ACHN (cell line): ENCODE data around the gene THSD7B.

ENCODE experiments used
- DNase-seq: peaks from one replicate; pipeline ENCODE4 v3.0.0-alpha.2; 2015
- in situ Hi-C: cut with HindIII; loops from 2 replicates; pipeline ENCODE4 v1.10.0; 2017; ENCODE audit warnings: low sequenced_read_pairs, low pct_ligation_motif_present, low pct_unique_long_range_greater_than_20kb

Gene THSD7B

GRCh38 chr2:136787970-136788369, 22.6 kb downstream of the THSD7B start:
- DNase-seq = peak; percentile 1
- in situ Hi-C loops = no loop called here

GRCh38 chr2:136796339-136796738, 31.0 kb downstream of the THSD7B start:
- DNase-seq = no peak
- in situ Hi-C loops = no loop called here

DNA sequence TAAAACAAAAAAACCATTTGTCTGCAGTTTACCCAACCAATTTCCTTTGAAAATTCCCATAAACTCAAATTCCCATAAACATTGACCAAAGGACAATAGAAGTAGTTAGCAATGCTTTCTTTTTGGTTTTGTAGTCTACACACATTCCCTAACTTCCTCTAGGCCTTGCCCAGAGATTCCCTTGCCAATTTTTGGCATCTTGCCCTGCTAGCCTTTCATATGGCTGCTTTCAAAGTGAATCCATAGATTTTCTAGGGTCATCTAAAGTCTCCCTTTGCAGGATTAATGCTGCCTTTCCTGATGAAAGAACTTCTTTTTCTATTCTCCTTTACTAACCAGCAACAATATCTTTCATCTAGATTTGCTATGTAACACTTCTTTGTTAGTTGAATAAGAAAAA, 33.4 kb downstream of the THSD7B start:
- in situ Hi-C loops = no loop called here
- DNase-seq = no peak

DNA sequence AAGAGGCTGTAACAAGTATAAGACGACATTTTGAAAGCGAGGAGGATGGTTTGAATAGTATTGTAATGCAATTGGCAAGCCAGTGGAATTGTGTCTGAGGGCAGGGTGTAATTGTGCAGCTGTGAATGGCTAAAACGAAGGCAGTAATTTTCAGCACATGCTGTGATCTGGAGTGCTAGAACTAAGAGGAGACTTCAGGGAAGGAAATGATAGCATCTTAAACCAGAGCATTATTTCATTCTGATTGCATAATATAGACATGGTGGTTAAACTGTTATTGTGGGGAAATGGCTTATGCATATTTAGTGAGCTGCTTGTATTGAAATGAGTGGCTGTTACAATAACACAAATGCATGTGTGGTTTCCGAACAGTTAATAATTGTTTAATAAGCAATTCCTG, 36.3 kb downstream of the THSD7B start:
- in situ Hi-C loops = no loop called here

GRCh38 chr2:136809998-136810397, 44.7 kb downstream of the THSD7B start:
- no peak for DNase-seq
- in situ Hi-C loops = no loop called here

More for the DNA sequence above, 36.3 kb downstream of the THSD7B start:
- DNase-seq = no peak

- in situ Hi-C loops = no loop called here
- DNase-seq = no peak
These were observed 53.5 kb downstream of the THSD7B start for GRCh38 chr2:136818839-136819238.

DNA sequence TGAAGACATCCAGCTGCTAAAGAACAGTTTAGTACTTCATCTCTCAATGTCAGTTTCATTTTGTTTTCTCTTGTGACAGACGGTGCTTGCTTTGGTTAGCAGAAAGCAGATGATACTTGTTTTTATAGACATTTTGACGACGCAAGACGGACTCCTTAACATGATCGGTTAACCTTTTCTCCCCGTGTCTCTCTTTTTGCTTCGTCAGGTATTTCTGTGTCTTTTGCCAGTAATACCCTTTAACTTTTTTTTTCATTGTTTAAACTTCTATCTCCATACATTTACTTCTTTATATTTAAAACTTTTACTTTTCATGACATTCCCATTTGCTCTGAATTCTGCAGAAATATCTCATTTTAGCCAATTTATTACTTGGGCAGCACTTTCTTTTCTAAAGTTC, 57.9 kb downstream of the THSD7B start:
- in situ Hi-C loops = no loop called here
- no peak for DNase-seq

GRCh38 chr2:136828162-136828561, 62.8 kb downstream of the THSD7B start:
- in situ Hi-C loops = no loop called here
- DNase-seq = no peak

- DNase-seq = no peak
- in situ Hi-C loops = no loop called here
These were observed 63.4 kb downstream of the THSD7B start for GRCh38 chr2:136828774-136829173.

- DNase-seq = no peak
- in situ Hi-C loops = no loop called here
These were observed 79.2 kb downstream of the THSD7B start for GRCh38 chr2:136844546-136844945.

- in situ Hi-C loops = no loop called here
- no peak for DNase-seq
These were observed 93.3 kb downstream of the THSD7B start for GRCh38 chr2:136858656-136859055.

- DNase-seq = no peak
- in situ Hi-C loops = no loop called here
These were observed 95.2 kb downstream of the THSD7B start for GRCh38 chr2:136860443-136860958.

DNA sequence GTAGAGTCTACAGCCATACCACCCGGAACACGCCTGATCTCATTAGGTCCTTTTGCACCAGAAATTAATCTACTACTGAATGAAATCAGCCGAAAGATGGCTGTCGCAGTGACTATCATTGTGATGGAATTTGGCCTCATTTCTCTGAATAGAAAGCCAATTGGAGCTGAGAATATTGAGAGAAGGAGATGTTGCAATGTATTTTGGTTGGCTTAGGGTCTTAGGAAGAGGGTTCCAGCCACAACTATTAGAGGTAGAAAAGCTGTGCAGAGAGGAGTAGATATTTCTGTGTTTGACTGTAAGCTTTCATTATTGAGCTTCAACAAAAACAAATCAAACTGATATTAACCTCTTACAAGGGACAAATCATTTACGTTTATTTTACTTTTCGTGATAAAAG, 98.1 kb downstream of the THSD7B start:
- in situ Hi-C loops = no loop called here
- no peak for DNase-seq

DNA sequence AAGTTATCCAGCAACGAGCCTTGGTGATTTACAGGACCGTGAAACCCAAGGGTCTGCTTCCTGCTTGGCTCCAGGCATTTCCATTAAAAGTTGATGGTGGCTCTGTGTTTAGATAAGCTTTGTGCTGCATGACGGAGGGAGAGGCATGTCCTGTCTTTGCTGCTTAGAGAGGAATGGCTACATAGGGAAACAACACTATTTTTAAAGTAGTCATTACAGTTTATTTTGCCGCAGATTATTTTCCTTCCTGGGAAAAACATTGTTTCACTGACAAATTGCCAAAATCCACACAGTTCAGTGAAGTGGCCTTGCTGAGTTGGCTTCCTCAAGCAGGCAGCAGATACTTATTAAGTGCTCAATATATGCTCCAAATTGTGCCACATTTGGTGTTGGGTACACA, 98.5 kb downstream of the THSD7B start:
- DNase-seq = no peak
- in situ Hi-C loops = no loop called here

- in situ Hi-C loops = no loop called here
- DNase-seq = no peak
These were observed 106.1 kb downstream of the THSD7B start for GRCh38 chr2:136871424-136871823.

DNA sequence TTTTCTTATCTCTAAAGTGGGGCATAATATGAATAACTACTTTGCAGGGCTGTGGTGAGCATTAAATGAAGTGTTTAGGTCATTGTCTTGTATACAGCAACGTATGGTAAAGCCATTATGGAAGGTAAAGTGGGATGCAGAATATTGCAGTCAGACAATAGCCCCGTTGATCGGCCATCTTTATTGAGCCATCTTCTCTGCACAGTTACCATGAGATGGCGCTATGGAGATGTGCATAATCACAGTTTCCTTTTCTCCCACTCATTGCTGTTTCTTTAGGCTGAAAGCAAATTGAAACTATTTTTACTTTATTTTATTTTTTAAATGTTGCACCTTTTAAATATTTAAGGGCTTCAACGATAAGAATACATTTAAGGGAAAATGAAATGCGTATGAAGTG, 108.9 kb downstream of the THSD7B start:
- in situ Hi-C loops = no loop called here
- peak; percentile 59 for DNase-seq

DNA sequence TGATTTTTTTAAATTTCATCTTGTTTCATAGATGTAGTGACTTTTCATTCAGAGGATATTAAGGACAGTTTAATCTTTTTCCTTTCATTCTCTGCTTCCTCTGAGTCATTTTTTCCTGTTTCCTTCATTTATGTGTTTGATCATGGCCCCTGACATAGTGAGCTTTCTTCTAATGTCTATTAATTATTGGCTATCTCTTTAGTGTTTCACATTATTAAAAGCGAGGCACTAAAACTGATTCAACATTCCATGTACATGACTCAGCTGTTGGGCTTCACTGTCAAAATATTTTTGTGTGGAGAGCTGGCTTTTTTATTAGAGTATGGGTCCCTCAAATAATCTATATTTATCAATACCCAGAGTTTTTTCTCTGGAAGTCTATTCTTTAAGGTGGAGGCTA, 125.8 kb downstream of the THSD7B start:
- in situ Hi-C loops = no loop called here
- peak; percentile 55 for DNase-seq

DNA sequence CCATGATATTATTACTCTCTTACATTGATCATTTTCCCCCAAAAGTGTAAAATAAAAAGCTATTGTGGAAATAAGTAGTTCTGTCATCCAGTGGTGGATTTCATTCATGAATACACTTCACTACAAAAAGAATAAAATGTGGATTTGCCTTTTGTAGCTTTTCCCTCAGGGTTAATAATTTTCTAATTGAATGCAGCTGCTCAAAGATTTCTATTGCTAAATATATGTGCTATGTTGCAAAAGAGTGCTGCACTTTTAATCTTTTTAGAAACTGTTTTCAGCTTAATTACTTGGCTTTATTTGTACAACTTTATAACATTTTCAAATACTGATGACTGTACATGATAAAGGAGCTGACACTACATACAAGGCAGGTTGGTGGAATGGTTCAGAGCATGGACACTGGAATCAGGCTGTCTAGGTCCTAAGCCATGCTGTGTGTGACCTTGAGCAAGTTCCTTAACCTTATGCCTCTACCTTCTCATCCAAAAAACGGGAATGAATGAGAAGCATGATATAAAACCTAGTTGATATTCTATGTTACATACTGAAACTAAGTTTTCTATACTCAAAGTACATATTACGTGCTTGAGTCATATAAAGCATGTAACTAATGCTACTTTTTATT, 128.8 kb downstream of the THSD7B start:
- DNase-seq = no peak
- in situ Hi-C loops = no loop called here

DNA sequence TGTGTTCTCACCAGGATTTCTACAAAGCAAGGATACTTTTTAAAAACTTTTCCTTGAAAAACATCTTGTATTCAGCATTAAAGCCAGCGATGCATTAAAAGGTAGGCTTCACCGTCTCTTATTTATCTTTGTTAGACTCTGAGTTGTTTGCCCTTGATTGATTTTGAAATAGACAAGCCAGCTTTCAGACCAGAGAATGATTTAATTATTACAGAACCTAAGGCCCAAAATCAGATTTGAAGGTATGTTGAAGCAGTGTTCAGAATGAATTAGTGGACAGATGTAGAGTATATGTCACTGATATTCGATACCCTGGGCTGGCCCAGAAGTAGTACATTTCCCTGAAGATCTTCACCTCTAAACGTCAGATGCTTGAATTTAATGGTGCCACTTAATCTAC, 136.4 kb downstream of the THSD7B start:
- in situ Hi-C loops = no loop called here
- no peak for DNase-seq

- in situ Hi-C loops = no loop called here
These were observed 140.4 kb downstream of the THSD7B start for GRCh38 chr2:136905779-136906178.

GRCh38 chr2:136909777-136910176, 144.4 kb downstream of the THSD7B start:
- DNase-seq = peak; percentile 88

More at GRCh38 chr2:136905779-136906178, 140.4 kb downstream of the THSD7B start:
- no peak for DNase-seq

More at GRCh38 chr2:136909777-136910176, 144.4 kb downstream of the THSD7B start:
- in situ Hi-C loops = no loop called here
